WTC11 (cell line): ENCODE data around the gene ALDH9A1. TPM values are rescaled to one million over a fixed set of nuclear protein-coding genes. Genes with fewer than 3 reads are reported as not detected.
"Not testable (repeated sequence)": the region's sequence is repeated elsewhere in the genome, so short reads cannot be mapped to it uniquely, and the experiment has no call there.

Source experiments
- ATAC-seq: fragments of 200-7000 bp; cut with Tn5 transposase; 2 replicates; pipeline ENCODE4 v1.10.0; 2021; ENCODE audit warnings: mild to moderate bottlenecking, moderate library complexity
- CTCF ChIA-PET: fragments of 300-600 bp; sonication (Branson Sonifier 250); formaldehyde crosslinking; loops from one replicate; lab custom pipeline; 2021; ENCODE audit warnings: antibody characterized with exemption; lab: Charles Lee
- POLR2A ChIA-PET: fragments of 350-600 bp; sonication (Branson Sonifier 250); formaldehyde crosslinking; loops from one replicate; lab custom pipeline; 2021; ENCODE audit warnings: antibody characterized with exemption; lab: Charles Lee
- DNase-seq: peaks from one replicate; pipeline ENCODE4 v3.0.0; 2021; ENCODE audit warnings: low spot score
- H3K27ac Mint-ChIP-seq: 2 replicates; pipeline ENCODE4 v1.8.0; 2021; ENCODE audit warnings: mixed read lengths
- H3K27me3 Mint-ChIP-seq: 2 replicates; pipeline ENCODE4 v1.8.0; 2021; ENCODE audit warnings: low read depth, mild to moderate bottlenecking, moderate library complexity, mixed read lengths
- H3K36me3 Mint-ChIP-seq: 2 replicates; pipeline ENCODE4 v1.8.0; 2021; ENCODE audit warnings: mixed read lengths
- H3K4me1 Mint-ChIP-seq: 2 replicates; pipeline ENCODE4 v1.8.0; 2022; ENCODE audit warnings: mixed read lengths
- H3K4me3 Mint-ChIP-seq: 2 replicates; pipeline ENCODE4 v1.8.0; 2021; ENCODE audit warnings: mild to moderate bottlenecking, moderate library complexity, mixed read lengths
- H3K9me3 Mint-ChIP-seq: 2 replicates; pipeline ENCODE4 v1.8.0; 2021; ENCODE audit warnings: mixed read lengths
- E2F1 ChIP-seq: sonication (generic); formaldehyde crosslinking; IDR thresholded peaks from 2 replicates; pipeline ENCODE4 v1.8.0; 2022; ENCODE audit warnings: mild to moderate bottlenecking, missing genetic modification reagents
- PRRX2 ChIP-seq: fragments of 250-450 bp; sonication (Bioruptor Pico); IDR thresholded peaks from 2 replicates; pipeline ENCODE4 v1.8.0; 2021; ENCODE audit warnings: mild to moderate bottlenecking
- TP53 ChIP-seq: sonication (generic); formaldehyde crosslinking; IDR thresholded peaks from 2 replicates; pipeline ENCODE4 v1.8.1; 2023; ENCODE audit warnings: mild to moderate bottlenecking, missing genetic modification reagents
- ZBTB21 ChIP-seq: sonication (generic); formaldehyde crosslinking; IDR thresholded peaks from 2 replicates; pipeline ENCODE4 v1.8.1; 2023; ENCODE audit warnings: mild to moderate bottlenecking, missing genetic modification reagents, borderline replicate concordance
- ZNF425 ChIP-seq: fragments of 250-450 bp; sonication (Bioruptor Pico); conservative IDR thresholded peaks from 2 replicates; pipeline ENCODE4 v1.9.0; 2021; ENCODE audit warnings: mild to moderate bottlenecking
- ZSCAN18 ChIP-seq: fragments of 250-450 bp; sonication (Bioruptor Pico); IDR thresholded peaks from 2 replicates; pipeline ENCODE4 v2.1.2; 2022; ENCODE audit warnings: mild to moderate bottlenecking, moderate library complexity
- total RNA-seq: library from RNA; stranded (reverse); gene quantifications from 3 replicates; pipeline ENCODE4 v1.2.3, GENCODE V29; 2021
- TF ChIP-seq, protein P1 (sequence below): sonication (generic); formaldehyde crosslinking; IDR thresholded peaks from 2 replicates; pipeline ENCODE4 v1.8.0; 2023; ENCODE audit warnings: missing genetic modification reagents
- TF ChIP-seq, protein P2 (sequence below): sonication (generic); formaldehyde crosslinking; IDR thresholded peaks from 2 replicates; pipeline ENCODE4 v1.8.0; 2022; ENCODE audit warnings: mild to moderate bottlenecking, missing genetic modification reagents
- TF ChIP-seq, protein P3 (sequence below): sonication (generic); formaldehyde crosslinking; IDR thresholded peaks from 2 replicates; pipeline ENCODE4 v1.8.1; 2022; ENCODE audit warnings: low read depth, mild to moderate bottlenecking, moderate library complexity, missing genetic modification reagents, borderline replicate concordance

ALDH9A1 gene
- total RNA-seq, 1 experiment from 2014 or later, result 51.9 TPM

DNA sequence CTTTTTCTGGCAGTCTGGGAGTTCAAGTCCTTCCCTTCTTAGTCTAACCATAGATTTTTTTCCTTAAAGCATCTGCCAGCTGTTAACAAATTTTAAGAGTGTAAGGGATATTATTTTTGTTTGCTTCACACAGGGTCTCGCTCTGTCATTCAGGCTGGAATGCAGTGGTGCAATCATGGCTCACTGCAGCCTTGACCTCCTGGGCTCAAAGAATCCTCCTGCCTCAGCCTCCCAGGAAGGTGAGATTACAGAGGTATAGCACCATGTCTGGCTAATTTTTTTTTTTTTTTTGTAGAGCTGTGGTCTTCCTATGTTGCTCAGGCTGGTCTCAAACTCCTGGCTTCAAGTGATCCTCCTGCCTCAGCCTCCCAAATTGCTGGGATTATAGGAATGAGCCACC, 46.6 kb upstream of the ALDH9A1 start:
- H3K4me3 Mint-ChIP-seq, POLR2A ChIA-PET, DNase-seq, H3K27ac Mint-ChIP-seq, H3K9me3 Mint-ChIP-seq, H3K27me3 Mint-ChIP-seq, H3K4me1 Mint-ChIP-seq, ATAC-seq: not testable (repeated sequence)
- CTCF ChIA-PET, result interaction anchor here (0.7 kb wide), 1 partner anchor 48 kb away, joined by 4 read pairs; no protein-coding TSS in a partner anchor
- peaks cover 34% of the 10 kb centered on the region for H3K36me3 Mint-ChIP-seq

DNA sequence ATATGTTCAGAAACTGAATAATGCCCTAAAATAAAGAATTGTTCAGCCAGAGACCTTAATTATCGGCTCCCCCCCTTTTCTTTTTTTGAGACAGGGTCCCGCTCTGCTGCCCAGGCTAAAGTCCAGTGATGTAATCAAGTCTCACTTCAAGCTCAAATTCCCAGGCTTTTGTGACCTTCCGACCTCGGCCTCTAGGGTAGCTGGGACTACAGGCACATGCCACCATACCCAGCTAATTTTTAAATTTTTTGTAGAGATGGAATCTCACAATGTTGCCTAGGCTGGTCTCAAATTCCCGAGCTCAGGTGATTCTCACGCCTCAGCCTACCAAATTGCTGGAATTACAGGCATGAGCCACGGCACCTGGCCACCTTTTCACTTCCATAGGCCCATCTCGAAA, 43.8 kb upstream of the ALDH9A1 start:
- CTCF ChIA-PET, result interaction anchor here (0.7 kb wide), 1 partner anchor 27 kb away, joined by 3 read pairs; the partner anchor contains the start of gene TMCO1
- no peak for ATAC-seq
- Mint-ChIP-seq H3K9me3 (no peaks in the 10 kb centered on the region), H3K4me1 (peaks cover 6% of the 10 kb centered on the region; the same call in 1 of the 2 replicates), H3K4me3 (no peak overlapping the region), H3K27me3 (no peaks in the 10 kb centered on the region), H3K27ac (no peak overlapping the region)
- TF ChIP-seq E2F1 (CRISPR knock-in tag) (no peak), ZBTB21 (no peak), PRRX2 (CRISPR knock-in tag) (no peak)
- TF ChIP-seq, protein P1, sequence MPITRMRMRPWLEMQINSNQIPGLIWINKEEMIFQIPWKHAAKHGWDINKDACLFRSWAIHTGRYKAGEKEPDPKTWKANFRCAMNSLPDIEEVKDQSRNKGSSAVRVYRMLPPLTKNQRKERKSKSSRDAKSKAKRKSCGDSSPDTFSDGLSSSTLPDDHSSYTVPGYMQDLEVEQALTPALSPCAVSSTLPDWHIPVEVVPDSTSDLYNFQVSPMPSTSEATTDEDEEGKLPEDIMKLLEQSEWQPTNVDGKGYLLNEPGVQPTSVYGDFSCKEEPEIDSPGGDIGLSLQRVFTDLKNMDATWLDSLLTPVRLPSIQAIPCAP (CRISPR knock-in tag), result no peak
- TF ChIP-seq, all 79 proteins: peak for 0
- POLR2A ChIA-PET, result interaction anchor here (0.7 kb wide), 1 partner anchor 16 kb away, joined by 5 read pairs; no protein-coding TSS in a partner anchor
- DNase-seq, result no peak
- H3K36me3 Mint-ChIP-seq, result peaks cover 34% of the 10 kb centered on the region

- Mint-ChIP-seq H3K4me1 (peaks cover 6% of the 10 kb centered on the region; the same call in 1 of the 2 replicates), H3K27ac (no peak overlapping the region), H3K4me3 (no peak overlapping the region), H3K9me3 (no peaks in the 10 kb centered on the region), H3K27me3 (no peaks in the 10 kb centered on the region), H3K36me3 (peaks cover 32% of the 10 kb centered on the region)
- ATAC-seq (no peak), DNase-seq (no peak)
- POLR2A ChIA-PET, result no interaction called here
- CTCF ChIA-PET, result no interaction called here
- TF ChIP-seq, protein P2, sequence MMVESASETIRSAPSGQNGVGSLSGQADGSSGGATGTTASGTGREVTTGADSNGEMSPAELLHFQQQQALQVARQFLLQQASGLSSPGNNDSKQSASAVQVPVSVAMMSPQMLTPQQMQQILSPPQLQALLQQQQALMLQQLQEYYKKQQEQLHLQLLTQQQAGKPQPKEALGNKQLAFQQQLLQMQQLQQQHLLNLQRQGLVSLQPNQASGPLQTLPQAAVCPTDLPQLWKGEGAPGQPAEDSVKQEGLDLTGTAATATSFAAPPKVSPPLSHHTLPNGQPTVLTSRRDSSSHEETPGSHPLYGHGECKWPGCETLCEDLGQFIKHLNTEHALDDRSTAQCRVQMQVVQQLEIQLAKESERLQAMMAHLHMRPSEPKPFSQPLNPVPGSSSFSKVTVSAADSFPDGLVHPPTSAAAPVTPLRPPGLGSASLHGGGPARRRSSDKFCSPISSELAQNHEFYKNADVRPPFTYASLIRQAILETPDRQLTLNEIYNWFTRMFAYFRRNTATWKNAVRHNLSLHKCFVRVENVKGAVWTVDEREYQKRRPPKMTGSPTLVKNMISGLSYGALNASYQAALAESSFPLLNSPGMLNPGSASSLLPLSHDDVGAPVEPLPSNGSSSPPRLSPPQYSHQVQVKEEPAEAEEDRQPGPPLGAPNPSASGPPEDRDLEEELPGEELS (CRISPR knock-in tag), result no peak
- TF ChIP-seq ZNF425, result no peak
Measured at GRCh38 chr1:165738794-165739193, 40.4 kb upstream of the ALDH9A1 start.

- Mint-ChIP-seq H3K27me3 (no peaks in the 10 kb centered on the region), H3K4me3 (no peak overlapping the region), H3K27ac (no peak overlapping the region), H3K9me3 (no peaks in the 10 kb centered on the region), H3K4me1 (peaks cover 6% of the 10 kb centered on the region; the same call in 1 of the 2 replicates), H3K36me3 (peaks cover 20% of the 10 kb centered on the region)
- CTCF ChIA-PET, result no interaction called here
- POLR2A ChIA-PET, result interaction anchor here (1.2 kb wide), 1 partner anchor 13 kb away, joined by 3 read pairs; no protein-coding TSS in a partner anchor
- no peak for DNase-seq
- TF ChIP-seq, protein P2 (CRISPR knock-in tag), result no peak
- TF ChIP-seq ZSCAN18, result no peak
- TF ChIP-seq, protein P3, sequence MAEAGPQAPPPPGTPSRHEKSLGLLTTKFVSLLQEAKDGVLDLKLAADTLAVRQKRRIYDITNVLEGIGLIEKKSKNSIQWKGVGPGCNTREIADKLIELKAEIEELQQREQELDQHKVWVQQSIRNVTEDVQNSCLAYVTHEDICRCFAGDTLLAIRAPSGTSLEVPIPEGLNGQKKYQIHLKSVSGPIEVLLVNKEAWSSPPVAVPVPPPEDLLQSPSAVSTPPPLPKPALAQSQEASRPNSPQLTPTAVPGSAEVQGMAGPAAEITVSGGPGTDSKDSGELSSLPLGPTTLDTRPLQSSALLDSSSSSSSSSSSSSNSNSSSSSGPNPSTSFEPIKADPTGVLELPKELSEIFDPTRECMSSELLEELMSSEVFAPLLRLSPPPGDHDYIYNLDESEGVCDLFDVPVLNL (CRISPR knock-in tag), result no peak
- no peak for TF ChIP-seq TP53 (CRISPR knock-in tag)
- TF ChIP-seq, all 79 proteins: peak for 0
- no peak for ATAC-seq
Measured at GRCh38 chr1:165737196-165737595, 38.8 kb upstream of the ALDH9A1 start.
